HepG2 (cell line): Measurements from ENCODE around the gene CAPG. TPM values are rescaled to one million over a fixed set of nuclear protein-coding genes. Genes with fewer than 3 reads are reported as not detected.
A peak's percentile ranks its signal among the peaks of the same experiment; 100 is the strongest.

ENCODE experiments used
- CC2D1A ChIP-seq: sonication (generic); formaldehyde crosslinking; IDR thresholded peaks from 2 replicates; pipeline ENCODE4 v1.8.1; 2023; ENCODE audit warnings: mild to moderate bottlenecking, missing genetic modification reagents
- GPN1 ChIP-seq: sonication (generic); formaldehyde crosslinking; IDR thresholded peaks from 2 replicates; pipeline ENCODE4 v1.5.1; 2020; ENCODE audit warnings: missing genetic modification reagents, borderline replicate concordance
- RBAK ChIP-seq: sonication (generic); formaldehyde crosslinking; IDR thresholded peaks from 2 replicates; pipeline ENCODE4 v1.5.1; 2020; ENCODE audit warnings: mild to moderate bottlenecking, missing genetic modification reagents
- SRSF9 ChIP-seq: fragments of 200-400 bp; formaldehyde crosslinking; IDR thresholded peaks from 2 replicates; pipeline ENCODE4 v1.6.1; 2018; ENCODE audit warnings: borderline replicate concordance, mild to moderate bottlenecking, low read depth, low read length; ENCODE audit not compliant: insufficient read depth, poor library complexity, severe bottlenecking
- TCF12 ChIP-seq, 2 experiments: fragments of 450-650 bp in 1 of 2; sonication (generic) in 1 of 2; formaldehyde crosslinking in 1 of 2; IDR thresholded peaks; 2 replicates each; pipeline versions ENCODE4 v1.6.1 to v1.8.0; 2017 to 2022; ENCODE audit warnings: antibody characterized with exemption in 1 of 2, mild to moderate bottlenecking in 1 of 2, missing genetic modification reagents in 1 of 2, moderate library complexity in 1 of 2
- ZC3H4 ChIP-seq: sonication (generic); formaldehyde crosslinking; IDR thresholded peaks from 2 replicates; pipeline ENCODE4 v1.4.0; 2020; ENCODE audit warnings: missing genetic modification reagents, borderline replicate concordance
- ZFP82 ChIP-seq: sonication (generic); formaldehyde crosslinking; IDR thresholded peaks from 2 replicates; pipeline ENCODE4 v1.5.1; 2020; ENCODE audit warnings: mild to moderate bottlenecking, missing genetic modification reagents, borderline replicate concordance
- ZKSCAN5 ChIP-seq: sonication (generic); formaldehyde crosslinking; IDR thresholded peaks from 2 replicates; pipeline ENCODE4 v1.5.1; 2020; ENCODE audit warnings: mild to moderate bottlenecking, missing genetic modification reagents
- ZNF121 ChIP-seq: sonication (generic); formaldehyde crosslinking; IDR thresholded peaks from 2 replicates; pipeline ENCODE4 v1.5.0; 2020; ENCODE audit warnings: mild to moderate bottlenecking, missing genetic modification reagents
- ZNF367 ChIP-seq: sonication (generic); formaldehyde crosslinking; IDR thresholded peaks from 2 replicates; pipeline ENCODE4 v1.4.0; 2020; ENCODE audit warnings: missing genetic modification reagents, borderline replicate concordance
- ZNF562 ChIP-seq: sonication (generic); formaldehyde crosslinking; IDR thresholded peaks from 2 replicates; pipeline ENCODE4 v1.8.0; 2022; ENCODE audit warnings: missing genetic modification reagents, borderline replicate concordance
- ZNF879 ChIP-seq: sonication (generic); formaldehyde crosslinking; IDR thresholded peaks from 2 replicates; pipeline ENCODE4 v1.8.1; 2023; ENCODE audit warnings: missing genetic modification reagents
- polyA plus RNA-seq, 8 experiments: library from polyadenylated mRNA; depleted of rRNA in 3 of 8; stranded (reverse) in 7 of 8; unstranded in 1 of 8; fragments of >200 nt; fragmentation: Illumina TruSeq in 4 of 8; extraction: Trizol in 4 of 8; gene quantifications; 2 replicates each; pipeline versions ENCODE4 v1.2.1 to v1.2.3, GENCODE V29; 2011 to 2016; ENCODE audit warnings: low read depth in 4 of 8, missing spikeins in 1 of 8, mixed read lengths in 1 of 8; ENCODE audit not compliant: insufficient read depth in 1 of 8
- total RNA-seq, 5 experiments: library from RNA; depleted of rRNA; stranded (reverse); fragments of >200 nt; fragmentation: Illumina TruSeq; extraction: Trizol; gene quantifications; 2 replicates each; pipeline ENCODE4 v1.2.3, GENCODE V29; 2016; ENCODE audit warnings: low read depth in 1 of 5
- TF ChIP-seq, protein P1 (sequence below): sonication (generic); formaldehyde crosslinking; IDR thresholded peaks from 2 replicates; pipeline ENCODE4 v1.4.0; 2020; ENCODE audit warnings: missing genetic modification reagents
- TF ChIP-seq, protein P2 (sequence below): sonication (generic); formaldehyde crosslinking; IDR thresholded peaks from 2 replicates; pipeline ENCODE4; 2020; ENCODE audit warnings: missing genetic modification reagents, mild to moderate bottlenecking, borderline replicate concordance
- TF ChIP-seq, protein P3 (sequence below): sonication (generic); formaldehyde crosslinking; IDR thresholded peaks from 2 replicates; pipeline ENCODE4 v1.5.0; 2020; ENCODE audit warnings: missing genetic modification reagents, mild to moderate bottlenecking, borderline replicate concordance
- TF ChIP-seq, protein P4 (sequence below), 2 experiments: sonication (generic) in 1 of 2; formaldehyde crosslinking in 1 of 2; IDR thresholded peaks; 2 replicates each; pipeline versions ENCODE4 v1.6.1 to v1.9.0; 2014 to 2022; ENCODE audit warnings: antibody characterized with exemption in 1 of 2, borderline replicate concordance in 1 of 2, inconsistent platforms in 1 of 2, low read depth in 1 of 2, missing genetic modification reagents in 1 of 2

The CAPG gene
- total and polyA plus RNA-seq, 2 of the 13 experiments (the other 11 are each of a cell fraction or from before 2014, with no cell fraction given): 12.7 to 18.2 TPM

DNA sequence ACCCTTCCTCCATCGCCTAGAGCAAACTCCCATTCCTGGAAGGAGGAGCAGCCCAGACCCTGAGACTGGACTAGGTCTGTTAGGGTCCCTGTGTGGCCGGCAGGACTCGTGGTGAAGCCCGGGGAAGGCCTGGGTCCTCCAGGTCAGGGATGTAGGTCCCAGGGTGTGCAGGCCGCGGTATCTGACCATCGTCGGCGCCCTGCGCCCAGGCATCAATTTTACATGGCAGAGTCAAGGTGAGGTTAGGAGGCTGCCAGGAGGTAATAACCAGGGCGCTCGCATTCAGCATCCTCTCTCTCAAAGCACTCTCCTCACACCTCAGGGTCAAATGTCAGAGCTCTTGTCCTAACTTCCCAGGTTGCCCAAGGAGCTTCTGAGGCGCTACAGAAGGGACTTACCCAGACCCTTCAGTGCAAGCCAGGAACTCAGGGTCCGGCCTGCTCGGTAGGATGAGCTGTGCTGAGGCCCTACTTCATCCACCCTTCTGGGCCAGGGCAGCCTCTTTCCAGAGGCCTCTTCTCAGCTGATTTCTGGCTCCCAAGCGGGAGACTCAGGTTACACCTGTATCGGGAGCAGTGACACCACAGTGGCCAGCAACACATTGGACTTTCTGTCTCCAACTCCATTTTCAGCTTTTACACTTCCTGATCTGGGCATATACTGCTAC lies 9.0 kb upstream of the CAPG start (continued):
- TF ChIP-seq, protein P1, sequence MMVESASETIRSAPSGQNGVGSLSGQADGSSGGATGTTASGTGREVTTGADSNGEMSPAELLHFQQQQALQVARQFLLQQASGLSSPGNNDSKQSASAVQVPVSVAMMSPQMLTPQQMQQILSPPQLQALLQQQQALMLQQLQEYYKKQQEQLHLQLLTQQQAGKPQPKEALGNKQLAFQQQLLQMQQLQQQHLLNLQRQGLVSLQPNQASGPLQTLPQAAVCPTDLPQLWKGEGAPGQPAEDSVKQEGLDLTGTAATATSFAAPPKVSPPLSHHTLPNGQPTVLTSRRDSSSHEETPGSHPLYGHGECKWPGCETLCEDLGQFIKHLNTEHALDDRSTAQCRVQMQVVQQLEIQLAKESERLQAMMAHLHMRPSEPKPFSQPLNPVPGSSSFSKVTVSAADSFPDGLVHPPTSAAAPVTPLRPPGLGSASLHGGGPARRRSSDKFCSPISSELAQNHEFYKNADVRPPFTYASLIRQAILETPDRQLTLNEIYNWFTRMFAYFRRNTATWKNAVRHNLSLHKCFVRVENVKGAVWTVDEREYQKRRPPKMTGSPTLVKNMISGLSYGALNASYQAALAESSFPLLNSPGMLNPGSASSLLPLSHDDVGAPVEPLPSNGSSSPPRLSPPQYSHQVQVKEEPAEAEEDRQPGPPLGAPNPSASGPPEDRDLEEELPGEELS (CRISPR knock-in tag): no peak
- no peak for TF ChIP-seq CC2D1A
- TF ChIP-seq ZFP82 (CRISPR knock-in tag): no peak; the same call in 1 of the 2 replicates
- no peak for TF ChIP-seq ZNF121 (CRISPR knock-in tag)
- TF ChIP-seq TCF12 (IDR thresholded peaks at IDR 0.05): no peak
- TF ChIP-seq TCF12 (CRISPR knock-in tag; IDR thresholded peaks at IDR 0.05): no peak
- TF ChIP-seq, protein P2, sequence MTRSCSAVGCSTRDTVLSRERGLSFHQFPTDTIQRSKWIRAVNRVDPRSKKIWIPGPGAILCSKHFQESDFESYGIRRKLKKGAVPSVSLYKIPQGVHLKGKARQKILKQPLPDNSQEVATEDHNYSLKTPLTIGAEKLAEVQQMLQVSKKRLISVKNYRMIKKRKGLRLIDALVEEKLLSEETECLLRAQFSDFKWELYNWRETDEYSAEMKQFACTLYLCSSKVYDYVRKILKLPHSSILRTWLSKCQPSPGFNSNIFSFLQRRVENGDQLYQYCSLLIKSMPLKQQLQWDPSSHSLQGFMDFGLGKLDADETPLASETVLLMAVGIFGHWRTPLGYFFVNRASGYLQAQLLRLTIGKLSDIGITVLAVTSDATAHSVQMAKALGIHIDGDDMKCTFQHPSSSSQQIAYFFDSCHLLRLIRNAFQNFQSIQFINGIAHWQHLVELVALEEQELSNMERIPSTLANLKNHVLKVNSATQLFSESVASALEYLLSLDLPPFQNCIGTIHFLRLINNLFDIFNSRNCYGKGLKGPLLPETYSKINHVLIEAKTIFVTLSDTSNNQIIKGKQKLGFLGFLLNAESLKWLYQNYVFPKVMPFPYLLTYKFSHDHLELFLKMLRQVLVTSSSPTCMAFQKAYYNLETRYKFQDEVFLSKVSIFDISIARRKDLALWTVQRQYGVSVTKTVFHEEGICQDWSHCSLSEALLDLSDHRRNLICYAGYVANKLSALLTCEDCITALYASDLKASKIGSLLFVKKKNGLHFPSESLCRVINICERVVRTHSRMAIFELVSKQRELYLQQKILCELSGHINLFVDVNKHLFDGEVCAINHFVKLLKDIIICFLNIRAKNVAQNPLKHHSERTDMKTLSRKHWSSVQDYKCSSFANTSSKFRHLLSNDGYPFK (CRISPR knock-in tag): peak; percentile 81
- TF ChIP-seq, protein P3, sequence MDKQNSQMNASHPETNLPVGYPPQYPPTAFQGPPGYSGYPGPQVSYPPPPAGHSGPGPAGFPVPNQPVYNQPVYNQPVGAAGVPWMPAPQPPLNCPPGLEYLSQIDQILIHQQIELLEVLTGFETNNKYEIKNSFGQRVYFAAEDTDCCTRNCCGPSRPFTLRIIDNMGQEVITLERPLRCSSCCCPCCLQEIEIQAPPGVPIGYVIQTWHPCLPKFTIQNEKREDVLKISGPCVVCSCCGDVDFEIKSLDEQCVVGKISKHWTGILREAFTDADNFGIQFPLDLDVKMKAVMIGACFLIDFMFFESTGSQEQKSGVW (CRISPR knock-in tag): no peak
- TF ChIP-seq RBAK (CRISPR knock-in tag): no peak
- TF ChIP-seq ZKSCAN5 (CRISPR knock-in tag): no peak
- TF ChIP-seq SRSF9: no peak
- no peak for TF ChIP-seq ZNF879 (CRISPR knock-in tag)
- TF ChIP-seq, protein P4, sequence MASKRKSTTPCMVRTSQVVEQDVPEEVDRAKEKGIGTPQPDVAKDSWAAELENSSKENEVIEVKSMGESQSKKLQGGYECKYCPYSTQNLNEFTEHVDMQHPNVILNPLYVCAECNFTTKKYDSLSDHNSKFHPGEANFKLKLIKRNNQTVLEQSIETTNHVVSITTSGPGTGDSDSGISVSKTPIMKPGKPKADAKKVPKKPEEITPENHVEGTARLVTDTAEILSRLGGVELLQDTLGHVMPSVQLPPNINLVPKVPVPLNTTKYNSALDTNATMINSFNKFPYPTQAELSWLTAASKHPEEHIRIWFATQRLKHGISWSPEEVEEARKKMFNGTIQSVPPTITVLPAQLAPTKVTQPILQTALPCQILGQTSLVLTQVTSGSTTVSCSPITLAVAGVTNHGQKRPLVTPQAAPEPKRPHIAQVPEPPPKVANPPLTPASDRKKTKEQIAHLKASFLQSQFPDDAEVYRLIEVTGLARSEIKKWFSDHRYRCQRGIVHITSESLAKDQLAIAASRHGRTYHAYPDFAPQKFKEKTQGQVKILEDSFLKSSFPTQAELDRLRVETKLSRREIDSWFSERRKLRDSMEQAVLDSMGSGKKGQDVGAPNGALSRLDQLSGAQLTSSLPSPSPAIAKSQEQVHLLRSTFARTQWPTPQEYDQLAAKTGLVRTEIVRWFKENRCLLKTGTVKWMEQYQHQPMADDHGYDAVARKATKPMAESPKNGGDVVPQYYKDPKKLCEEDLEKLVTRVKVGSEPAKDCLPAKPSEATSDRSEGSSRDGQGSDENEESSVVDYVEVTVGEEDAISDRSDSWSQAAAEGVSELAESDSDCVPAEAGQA (IDR thresholded peaks at IDR 0.05; ENCODE audit: low read depth): no peak
- TF ChIP-seq, protein P4 (CRISPR knock-in tag; IDR thresholded peaks at IDR 0.05; ENCODE audit: borderline replicate concordance): no peak
- peak; percentile 71; the same call in 1 of the 2 replicates for TF ChIP-seq ZC3H4
- no peak for TF ChIP-seq ZNF562 (CRISPR knock-in tag)
- no peak for TF ChIP-seq GPN1 (CRISPR knock-in tag)
- TF ChIP-seq ZNF367 (CRISPR knock-in tag): peak; percentile 81; the same call in 1 of the 2 replicates
